ENCODE results near the gene ATP2B2.
"Not testable (repeated sequence)": the region's sequence is repeated elsewhere in the genome, so short reads cannot be mapped to it uniquely, and the experiment has no call there.

Gene ATP2B2

DNA sequence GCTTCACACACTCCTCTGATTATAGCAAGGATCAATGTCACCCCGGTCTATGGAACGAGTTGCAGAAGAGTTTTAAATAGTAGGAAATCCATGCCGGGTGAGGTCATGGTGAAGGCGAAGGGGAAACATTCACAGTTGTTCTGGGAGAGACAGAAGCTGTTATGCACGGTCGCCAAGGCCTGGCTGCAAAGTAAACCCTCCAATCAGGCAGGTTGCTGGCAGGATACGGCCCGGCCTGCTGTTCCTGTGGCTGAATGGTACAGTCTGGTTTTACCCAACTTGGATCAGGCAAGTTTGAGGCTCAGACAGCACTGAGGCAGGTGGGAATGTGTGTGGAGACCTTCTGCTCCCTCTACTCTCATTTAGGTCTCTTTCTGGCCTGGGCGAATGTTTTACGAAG is 45.3 kb upstream of the ATP2B2 start:
- Histone ChIP-seq H3K27ac (peak overlapping the region in 10 of 11 experiments; percentile 54 to 84 (median 76); a peak in 19 of 22 replicates), H3K36me3 (no peaks in the 10 kb centered on the region), H4K20me1 (peaks cover 0 to 4% (median 0%) of the 10 kb centered on the region in 11 experiments; a peak in 1 of 22 replicates), H3K4me3 (peak overlapping the region in 3 of 10 experiments; percentile 29 to 52 (median 45); a peak in 3 of 20 replicates), H3K4me2 (peak overlapping the region; percentile 79 to 93 (median 88)), H3K9me3 (replicated peaks in 1 of 11) (no peaks in the 10 kb centered on the region), H3K9ac (peak overlapping the region in 9 of 11 experiments; percentile 30 to 69 (median 62); a peak in 13 of 22 replicates), H3K4me1 (peaks cover 58 to 83% (median 80%) of the 10 kb centered on the region in 10 experiments), H3K27me3 (no peaks in the 10 kb centered on the region)
- TF ChIP-seq Cebpa-rat (IDR thresholded peaks at IDR 0.05): no peak

DNA sequence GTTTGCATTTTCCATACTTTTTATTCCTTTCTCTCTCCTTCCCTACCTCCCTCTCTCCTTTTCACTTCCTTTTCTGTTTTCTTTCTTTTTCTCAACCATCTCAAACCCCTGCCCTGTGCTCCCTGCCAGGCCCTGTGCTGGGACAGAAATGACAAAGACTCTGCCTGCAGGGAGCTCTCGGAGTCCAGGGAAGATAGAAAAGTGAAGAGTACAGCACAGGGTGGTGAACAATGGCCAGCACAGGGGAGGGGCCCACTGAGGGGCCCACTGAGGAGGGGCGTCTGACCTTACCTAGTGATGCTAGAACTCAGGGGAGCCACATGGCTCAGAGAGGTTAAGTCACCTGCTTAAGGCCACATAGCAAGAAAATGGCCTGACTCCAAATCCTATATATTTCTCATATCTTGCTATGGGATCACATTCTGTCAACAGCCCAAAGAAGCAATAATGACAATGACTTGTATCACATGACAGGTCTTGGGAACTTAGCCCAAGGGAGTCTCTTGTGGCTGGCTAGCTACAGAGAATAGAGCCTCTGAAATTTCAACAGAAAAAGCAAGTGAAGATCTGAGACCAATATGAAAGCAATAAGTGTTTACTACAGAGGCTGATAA is 44.3 kb upstream of the ATP2B2 start:
- Histone ChIP-seq H3K27me3 (no peaks in the 10 kb centered on the region), H3K9ac (no peak overlapping the region), H3K4me3 (no peak overlapping the region)

GRCh38 chr3:10548992-10549391 is 43.6 kb upstream of the ATP2B2 start:
- TF ChIP-seq Cebpa-rat (IDR thresholded peaks at IDR 0.05): no peak
- Histone ChIP-seq H3K27ac (peak overlapping the region in 6 of 11 experiments; percentile 7 to 47 (median 36); a peak in 4 of 22 replicates), H3K4me3 (no peak overlapping the region), H3K4me2 (peak overlapping the region; percentile 18 to 93 (median 86)), H3K27me3 (no peaks in the 10 kb centered on the region), H4K20me1 (peaks cover 0 to 4% (median 0%) of the 10 kb centered on the region in 11 experiments; a peak in 1 of 22 replicates), H3K9ac (0 out of 22 replicates have a peak overlapping the region, but pooled peaks of 1 of the 11 experiments have one; percentile 4), H3K4me1 (peaks cover 58 to 66% (median 63%) of the 10 kb centered on the region in 10 experiments), H3K36me3 (no peaks in the 10 kb centered on the region), H3K9me3 (replicated peaks in 1 of 11) (no peaks in the 10 kb centered on the region)

More for the DNA sequence above, 44.3 kb upstream of the ATP2B2 start:
- TF ChIP-seq Cebpa-rat (IDR thresholded peaks at IDR 0.05): no peak
- peak overlapping the region in 7 of 11 experiments; percentile 23 to 84 (median 44); a peak in 8 of 22 replicates for H3K27ac ChIP-seq
- no peaks in the 10 kb centered on the region for H3K36me3 ChIP-seq
- H3K4me1 ChIP-seq: peaks cover 58 to 73% (median 70%) of the 10 kb centered on the region in 10 experiments
- peak overlapping the region; percentile 18 to 93 (median 86); a peak in 21 of 22 replicates for H3K4me2 ChIP-seq
- H3K9me3 ChIP-seq (replicated peaks in 1 of 11): no peaks in the 10 kb centered on the region
- H4K20me1 ChIP-seq: peaks cover 0 to 4% (median 0%) of the 10 kb centered on the region in 11 experiments; a peak in 1 of 22 replicates

- H3K4me2 ChIP-seq: peak overlapping the region; percentile 18 to 93 (median 86)
- H3K36me3 ChIP-seq: no peaks in the 10 kb centered on the region
- H3K9ac ChIP-seq: no peak overlapping the region
- H3K4me1 ChIP-seq: peaks cover 50 to 57% (median 54%) of the 10 kb centered on the region in 10 experiments
- H4K20me1 ChIP-seq: peaks cover 0 to 4% (median 0%) of the 10 kb centered on the region in 11 experiments; a peak in 1 of 22 replicates
- TF ChIP-seq Cebpa-rat (IDR thresholded peaks at IDR 0.05): no peak
- H3K9me3 ChIP-seq (replicated peaks in 1 of 11): peaks cover 0 to 2% (median under 1%) of the 10 kb centered on the region in 11 experiments; a peak in 15 of 22 replicates
- H3K4me3 ChIP-seq: no peak overlapping the region
- H3K27me3 ChIP-seq: no peaks in the 10 kb centered on the region
- no peak overlapping the region for H3K27ac ChIP-seq
Measured at GRCh38 chr3:10547841-10548783, 42.7 kb upstream of the ATP2B2 start.

- Histone ChIP-seq H3K4me1 (peaks cover 43 to 50% (median 47%) of the 10 kb centered on the region in 10 experiments), H3K9ac (no peak overlapping the region), H3K27ac (no peak overlapping the region), H3K9me3 (replicated peaks in 1 of 11) (peaks cover 6 to 9% (median 8%) of the 10 kb centered on the region in 11 experiments), H3K36me3 (no peaks in the 10 kb centered on the region), H3K4me3 (no peak overlapping the region), H3K27me3 (no peaks in the 10 kb centered on the region), H3K4me2 (no peak overlapping the region; a peak in 1 of 22 replicates), H4K20me1 (peaks cover 0 to 2% (median 0%) of the 10 kb centered on the region in 11 experiments; a peak in 1 of 22 replicates)
- no peak for TF ChIP-seq Cebpa-rat (IDR thresholded peaks at IDR 0.05)
Measured at GRCh38 chr3:10547413-10547812, 42.0 kb upstream of the ATP2B2 start.

DNA sequence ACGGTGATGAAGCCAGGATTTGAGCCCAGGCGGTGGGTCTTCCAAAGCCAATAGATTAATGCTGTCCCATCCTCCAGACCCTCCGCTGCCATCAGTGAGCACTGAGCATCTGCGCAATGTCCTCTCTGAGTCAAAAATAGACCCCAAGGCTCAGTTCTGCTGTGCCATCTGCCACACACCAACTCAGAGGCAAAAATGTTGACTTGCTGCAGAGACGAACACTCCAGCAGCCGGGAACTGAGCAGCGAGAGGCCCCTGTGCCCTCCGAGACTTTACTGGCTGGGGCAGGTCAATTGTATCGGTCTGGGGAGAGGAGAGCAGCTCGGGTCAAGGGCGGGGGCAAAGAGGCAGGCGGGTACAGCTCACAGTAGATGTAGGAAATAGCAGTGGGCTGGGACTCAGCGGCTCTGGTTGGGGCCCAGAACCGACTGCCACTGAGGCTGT is 41.5 kb upstream of the ATP2B2 start:
- H4K20me1 ChIP-seq: no peaks in the 10 kb centered on the region; a peak in 1 of 22 replicates
- no peak for TF ChIP-seq Cebpa-rat (IDR thresholded peaks at IDR 0.05)
- H3K36me3 ChIP-seq: no peaks in the 10 kb centered on the region
- no peaks in the 10 kb centered on the region for H3K27me3 ChIP-seq
- no peak overlapping the region for H3K27ac ChIP-seq
- H3K9ac ChIP-seq: no peak overlapping the region
- H3K4me2 ChIP-seq: no peak overlapping the region
- H3K4me1 ChIP-seq: peaks cover 37 to 44% (median 41%) of the 10 kb centered on the region in 10 experiments
- peaks cover 12 to 14% (median 14%) of the 10 kb centered on the region in 11 experiments for H3K9me3 ChIP-seq (replicated peaks in 1 of 11)
- H3K4me3 ChIP-seq: no peak overlapping the region

DNA sequence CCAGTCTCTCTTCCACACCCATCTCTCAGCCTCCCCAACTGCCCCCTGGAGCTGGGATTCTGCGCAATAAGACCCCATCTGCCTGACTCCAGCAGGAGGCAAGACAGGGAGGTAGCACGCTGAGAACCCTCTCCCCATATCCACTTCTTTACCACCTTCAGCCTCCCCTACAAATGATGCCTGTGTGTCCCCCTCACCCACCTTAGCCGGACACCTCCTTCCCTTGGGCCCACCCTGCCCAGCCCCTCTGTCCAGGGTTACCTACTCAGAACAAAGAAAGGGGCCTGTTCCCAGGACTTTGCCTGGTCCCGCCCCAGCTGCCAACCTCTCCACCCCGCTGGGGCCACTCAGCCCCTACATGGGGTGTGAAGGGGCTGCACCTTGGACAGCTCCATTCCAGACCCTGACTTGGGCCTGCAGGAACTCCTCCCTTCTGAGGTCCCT is 40.8 kb upstream of the ATP2B2 start:
- Histone ChIP-seq H3K4me3 (no peak overlapping the region), H3K4me1 (peaks cover 31 to 38% (median 35%) of the 10 kb centered on the region in 10 experiments), H3K9me3 (replicated peaks in 1 of 11) (peaks cover 19 to 21% (median 20%) of the 10 kb centered on the region in 11 experiments), H3K4me2 (no peak overlapping the region), H3K27me3 (no peaks in the 10 kb centered on the region), H4K20me1 (no peaks in the 10 kb centered on the region), H3K36me3 (no peaks in the 10 kb centered on the region), H3K9ac (no peak overlapping the region), H3K27ac (no peak overlapping the region)
- TF ChIP-seq Cebpa-rat (IDR thresholded peaks at IDR 0.05): no peak

DNA sequence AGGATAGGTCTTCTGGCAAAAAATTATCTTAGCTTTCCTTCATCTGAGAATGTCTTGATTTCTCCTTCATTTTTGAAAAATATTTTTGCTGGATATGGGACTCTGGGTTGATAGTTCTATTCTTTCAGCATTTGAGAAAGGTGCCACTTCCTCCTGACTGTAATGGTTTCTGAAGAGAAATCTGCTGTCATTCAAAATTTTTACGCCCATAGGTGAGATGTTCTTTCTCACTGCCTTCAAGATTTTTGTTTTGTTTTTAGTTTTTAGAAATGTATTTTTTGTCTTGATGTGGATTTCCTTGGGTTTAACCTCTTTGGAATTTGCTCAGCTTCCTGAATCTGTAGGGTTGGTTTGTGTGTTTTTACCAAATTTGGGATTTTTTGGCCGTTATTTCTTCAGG is 37.1 kb upstream of the ATP2B2 start:
- Histone ChIP-seq H3K36me3 (no peaks in the 10 kb centered on the region), H3K4me3 (no peak overlapping the region), H4K20me1 (no peaks in the 10 kb centered on the region), H3K9ac (no peak overlapping the region), H3K4me2 (no peak overlapping the region), H3K27ac (no peak overlapping the region), H3K27me3 (no peaks in the 10 kb centered on the region), H3K9me3 (replicated peaks in 1 of 11) (peaks cover 25 to 37% (median 30%) of the 10 kb centered on the region in 11 experiments), H3K4me1 (peaks cover 0 to under 1% (median 0%) of the 10 kb centered on the region in 10 experiments; a peak in 3 of 20 replicates)
- no peak for TF ChIP-seq Cebpa-rat (IDR thresholded peaks at IDR 0.05)

DNA sequence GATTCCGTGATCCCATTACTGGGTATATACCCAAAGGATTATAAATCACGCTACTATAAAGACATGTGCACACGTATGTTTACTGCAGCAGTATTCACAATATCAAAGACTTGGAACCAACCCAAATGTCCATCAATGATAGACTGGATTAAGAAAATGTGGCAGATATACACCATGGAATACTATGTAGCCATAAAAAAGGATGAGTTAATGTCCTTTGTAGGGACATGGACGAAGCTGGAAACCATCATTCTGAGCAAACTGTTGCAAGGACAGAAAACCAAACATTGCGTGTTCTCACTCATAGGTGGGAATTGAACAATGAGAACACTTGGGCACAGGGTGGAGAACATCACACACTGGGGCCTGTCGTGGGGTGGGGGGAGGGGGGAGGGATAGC is 35.0 kb upstream of the ATP2B2 start:
- H3K9ac ChIP-seq, H3K4me1 ChIP-seq, H3K4me3 ChIP-seq, H3K36me3 ChIP-seq, H3K27me3 ChIP-seq, H3K4me2 ChIP-seq, H4K20me1 ChIP-seq, H3K27ac ChIP-seq: not testable (repeated sequence)
- peaks cover 25 to 37% (median 30%) of the 10 kb centered on the region in 11 experiments for H3K9me3 ChIP-seq (replicated peaks in 1 of 11)

Data from BLaER1 treated with 17β-estradiol and CSF1 and Interleukin-3, amounts not matched to agents 10 nM and 100 nM (cell line).